A549 (cell line): ENCODE measurements around the gene GOLGA5. TPM values are rescaled to one million over a fixed set of nuclear protein-coding genes. Genes with fewer than 3 reads are reported as not detected.
A peak's percentile ranks its signal among the peaks of the same experiment; 100 is the strongest.

ENCODE experiments used
- ATAC-seq, 2 experiments: fragments of 200-7000 bp in 1 of 2; fragments of >200 bp in 1 of 2; cut with Nextera tagmentation in 1 of 2; cut with Tn5 transposase in 1 of 2; 3 replicates each; pipeline versions ENCODE4 v1.8.0 to v1.9.1; 2018 to 2020; ENCODE audit warnings: mild to moderate bottlenecking in 1 of 2, moderate library complexity in 1 of 2
- CTCF ChIA-PET: fragments of 300-600 bp; sonication (Branson Sonifier 250); formaldehyde crosslinking; extraction: SDS; loops from one replicate; lab custom pipeline; 2021; ENCODE audit warnings: antibody characterized with exemption, inconsistent platforms; lab: Yijun Ruan, JAX
- POLR2A ChIA-PET: fragments of 350-600 bp; formaldehyde crosslinking; extraction: SDS; loops from one replicate; lab custom pipeline; 2021; ENCODE audit warnings: antibody characterized with exemption, inconsistent platforms; lab: Yijun Ruan, JAX
- DNase-seq, 2 experiments: peaks; one replicate each; pipeline versions ENCODE4 v3.0.0 to v3.0.0-alpha.2; 2011 to 2016; ENCODE audit warnings: low read depth in 1 of 2, low spot score in 1 of 2
- FAIRE-seq: peaks from 2 replicates; lab custom pipeline; 2011; peaks lifted over from hg19 to GRCh38; lab: Jason Lieb, UNC
- H3K27ac ChIP-seq, 2 experiments: fragments of >200 bp; sonication (Bioruptor Twin); formaldehyde crosslinking; 3 replicates each; pipeline ENCODE4 v1.5.1; 2016 to 2017
- H3K4me1 ChIP-seq: fragments of >200 bp; sonication (Bioruptor Twin); formaldehyde crosslinking; 3 replicates; pipeline ENCODE4 v1.6.1; 2016
- H3K4me2 ChIP-seq: fragments of >200 bp; sonication (Bioruptor Twin); formaldehyde crosslinking; 3 replicates; pipeline ENCODE4 v1.6.1; 2016
- H3K4me3 ChIP-seq: fragments of >200 bp; sonication (Bioruptor Twin); formaldehyde crosslinking; 3 replicates; pipeline ENCODE4 v1.5.1; 2016
- H3K9me3 ChIP-seq: fragments of >200 bp; sonication (Bioruptor Twin); formaldehyde crosslinking; 3 replicates; pipeline ENCODE4 v1.6.1; 2016
- CBX2 ChIP-seq: fragments of 200-600 bp; sonication (generic); IDR thresholded peaks from 2 replicates; pipeline ENCODE4 v1.6.1; 2016; ENCODE audit warnings: low read depth, mild to moderate bottlenecking, borderline replicate concordance
- FOSL2 ChIP-seq, 2 experiments: fragments of 450-650 bp in 1 of 2; fragments of >200 bp in 1 of 2; sonication (Bioruptor Twin) in 1 of 2; formaldehyde crosslinking; IDR thresholded peaks; 2 replicates each; pipeline versions ENCODE4 v1.5.0 to v1.6.1; 2016 to 2020; ENCODE audit warnings: mild to moderate bottlenecking in 1 of 2, moderate library complexity in 1 of 2
- GATA3 ChIP-seq: IDR thresholded peaks from 2 replicates; pipeline ENCODE4 v1.6.1; 2012; ENCODE audit warnings: borderline replicate concordance
- HEYL ChIP-seq: fragments of 250-450 bp; sonication (Bioruptor Pico); IDR thresholded peaks from 2 replicates; pipeline ENCODE4 v1.8.0; 2021; ENCODE audit warnings: mild to moderate bottlenecking, moderate library complexity
- JUNB ChIP-seq: fragments of >200 bp; sonication (Bioruptor Twin); formaldehyde crosslinking; IDR thresholded peaks from 2 replicates; pipeline ENCODE4 v1.6.1; 2016
- KDM5A ChIP-seq: fragments of 200-600 bp; sonication (generic); IDR thresholded peaks from 2 replicates; pipeline ENCODE4 v1.6.1; 2016; ENCODE audit warnings: antibody characterized with exemption, mild to moderate bottlenecking
- MAFK ChIP-seq: fragments of 450-650 bp; IDR thresholded peaks from 2 replicates; pipeline ENCODE4 v1.6.1; 2014; ENCODE audit not compliant: partially characterized antibody
- RFX5 ChIP-seq: fragments of 450-650 bp; IDR thresholded peaks from 2 replicates; pipeline ENCODE4 v1.7.1; 2014; ENCODE audit warnings: antibody characterized with exemption, mild to moderate bottlenecking, moderate library complexity
- SMC3 ChIP-seq: fragments of >200 bp; sonication (Bioruptor Twin); formaldehyde crosslinking; IDR thresholded peaks from 3 replicates; pipeline ENCODE4 v1.6.1; 2018; ENCODE audit warnings: inconsistent platforms
- SREBF2 ChIP-seq: fragments of 450-650 bp; IDR thresholded peaks from 2 replicates; pipeline ENCODE4 v1.6.1; 2014; ENCODE audit warnings: mild to moderate bottlenecking, moderate library complexity
- ZC3H11A ChIP-seq: fragments of 450-650 bp; IDR thresholded peaks from 2 replicates; pipeline ENCODE4 v1.6.1; 2014; ENCODE audit warnings: antibody characterized with exemption, mild to moderate bottlenecking
- ZFP36 ChIP-seq: fragments of 450-650 bp; IDR thresholded peaks from 2 replicates; pipeline ENCODE4 v1.6.1; 2014; ENCODE audit warnings: borderline replicate concordance; ENCODE audit not compliant: partially characterized antibody
- WGBS: methylation state at CpG from one replicate; pipeline ENCODE4 v1.1.6; 2017; ENCODE audit errors: missing lambda C conversion rate; 5-methylcytosine and 5-hydroxymethylcytosine counted together
- polyA plus RNA-seq, 4 experiments: library from polyadenylated mRNA; depleted of rRNA in 3 of 4; stranded (reverse); fragments of >200 nt; fragmentation: RNase III in 1 of 4; extraction: RNeasy Plus Mini Kit Qiagen cat#74134 plus additional on column Dnase treatment in 1 of 4; gene quantifications; 2 replicates in 3 of 4; 3 replicates in 1 of 4; pipeline ENCODE4 v1.2.3, GENCODE V29; 2011 to 2017
- TF ChIP-seq, protein P1 (sequence below): fragments of 450-650 bp; IDR thresholded peaks from 2 replicates; pipeline ENCODE4 v1.6.1; 2014; ENCODE audit warnings: antibody characterized with exemption

GOLGA5 gene
- polyA plus RNA-seq, 2 of the 4 experiments (the other 2 are of a cell fraction): 31.9 to 53.8 TPM

DNA sequence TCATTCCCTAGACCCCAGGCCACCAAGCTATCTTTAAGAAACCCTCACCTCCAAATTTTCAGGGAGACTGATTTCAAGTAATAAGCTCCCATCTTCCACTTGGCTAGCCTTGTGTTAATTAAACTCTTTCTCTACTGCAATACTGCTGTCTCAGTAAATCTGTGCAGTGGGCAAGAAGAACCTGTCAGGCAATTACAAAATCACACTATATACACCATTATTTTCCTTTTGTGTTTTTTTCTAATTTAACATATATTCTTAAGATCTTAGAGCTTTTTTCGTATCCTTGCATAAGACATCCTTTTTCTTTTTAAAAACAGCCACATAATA, 7.7 kb upstream of the GOLGA5 start:
- TF ChIP-seq MAFK (peak; percentile 33), SREBF2 (no peak)
- no peak overlapping the region; the same call in 2 of the 3 replicates for H3K4me2 ChIP-seq
- H3K4me1 ChIP-seq: peaks cover 7% of the 10 kb centered on the region; the same call in 1 of the 3 replicates
- CTCF ChIA-PET: interaction anchor here (0.7 to 13.4 kb wide), 6 partner anchors 10 to 651 kb away, joined by 3 to 191 read pairs (median 4); no protein-coding TSS in a partner anchor
- peak overlapping the region; percentile 39 to 74; a peak in 4 of 6 replicates for H3K27ac ChIP-seq
- DNase-seq: no peak
- POLR2A ChIA-PET: no interaction called here
- H3K9me3 ChIP-seq: peaks cover 17% of the 10 kb centered on the region
- no peak overlapping the region for H3K4me3 ChIP-seq
- no peak for ATAC-seq
- WGBS: 88% methylated on average over 1 of the region's 1 CpG
- FAIRE-seq: no peak

DNA sequence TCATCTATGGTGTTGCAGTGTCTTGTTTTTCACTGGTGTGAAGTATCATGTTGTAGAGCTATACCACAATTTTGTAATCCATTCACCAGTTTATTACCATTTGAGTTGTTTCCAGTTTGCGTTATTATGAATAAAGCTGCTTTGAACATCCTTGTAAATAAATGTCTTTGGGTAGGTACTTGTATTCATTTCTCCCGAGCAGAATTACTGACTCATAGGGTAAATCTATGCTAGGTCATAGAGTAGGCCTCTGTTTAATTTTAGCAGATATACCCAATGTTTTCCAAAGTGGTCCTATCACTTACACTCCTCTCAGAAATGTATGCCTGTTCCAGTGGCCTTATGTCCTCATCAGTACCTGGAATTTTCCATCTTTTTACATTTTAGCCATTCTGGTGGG, 6.6 kb upstream of the GOLGA5 start:
- ChIA-PET POLR2A (no interaction called here), CTCF (interaction anchor here (0.5 to 13.4 kb wide), 3 partner anchors 15 to 133 kb away, joined by 3 to 191 read pairs (median 3); no protein-coding TSS in a partner anchor)
- ATAC-seq (no peak), FAIRE-seq (no peak), DNase-seq (no peak)
- Histone ChIP-seq H3K4me1 (peaks cover 7% of the 10 kb centered on the region; the same call in 1 of the 3 replicates), H3K4me3 (no peak overlapping the region), H3K27ac (no peak overlapping the region), H3K9me3 (peaks cover 17% of the 10 kb centered on the region), H3K4me2 (no peak overlapping the region)
- 71% methylated on average over 2 of the region's 2 CpGs for WGBS
- TF ChIP-seq ZC3H11A (no peak), ZFP36 (no peak)

DNA sequence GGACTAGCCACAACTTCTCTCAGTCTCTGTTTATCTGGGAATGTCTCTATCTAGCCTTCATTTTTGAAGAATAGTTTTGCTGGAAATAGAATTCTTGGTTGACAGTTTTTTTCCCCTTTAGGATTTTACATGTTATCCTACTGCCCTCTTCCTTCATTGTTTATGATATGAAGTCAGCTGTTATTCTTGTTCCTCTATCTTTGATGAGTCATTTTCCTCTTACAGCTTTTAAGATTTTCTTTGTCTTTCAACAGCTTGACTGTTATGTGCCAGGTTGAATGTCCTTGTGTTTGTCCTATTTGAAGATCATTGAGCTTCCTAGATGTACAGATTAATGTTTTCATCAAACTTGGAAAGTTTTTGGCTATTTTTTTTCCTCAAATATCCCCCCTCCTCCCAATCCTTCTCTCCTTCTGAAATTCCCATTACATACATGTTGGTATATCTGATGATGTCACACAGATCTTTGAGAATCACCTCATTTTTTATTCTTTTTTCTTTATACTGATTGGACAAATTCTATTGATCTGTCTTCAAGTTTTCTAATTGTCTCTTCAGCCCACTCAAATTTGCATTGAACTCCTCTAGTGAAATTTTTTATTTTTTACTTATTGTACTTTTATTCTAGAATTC, 4.5 kb upstream of the GOLGA5 start:
- DNase-seq: peak in 1 of 2 experiments; percentile 16
- CTCF ChIA-PET: interaction anchor here (1.4 to 13.4 kb wide), 2 partner anchors 74 to 99 kb away, joined by 3 to 191 read pairs; no protein-coding TSS in a partner anchor
- no peak overlapping the region for H3K27ac ChIP-seq

DNA sequence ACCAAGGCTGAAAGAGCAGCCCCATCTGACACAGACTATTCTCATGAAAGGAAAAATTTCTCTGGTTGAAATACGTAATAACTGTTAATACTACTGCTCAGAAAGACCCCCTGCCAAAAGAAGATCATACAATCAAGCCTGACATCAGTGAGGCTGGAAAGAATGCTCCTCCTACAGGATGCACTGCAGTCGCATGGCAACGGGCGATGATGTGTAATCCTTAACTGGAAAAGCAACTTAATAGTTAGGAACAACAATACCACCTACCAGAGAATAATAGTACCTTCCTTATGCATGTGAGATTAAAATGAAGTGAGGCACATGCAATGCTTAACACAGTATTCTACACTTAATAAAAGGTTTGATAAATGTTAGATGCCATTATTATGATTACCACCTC, 1.2 kb upstream of the GOLGA5 start:
- Histone ChIP-seq H3K4me3 (peak overlapping the region; percentile 50; the same call in 2 of the 3 replicates), H3K4me1 (peaks cover 20% of the 10 kb centered on the region), H3K27ac (peak overlapping the region; percentile 86 to 87), H3K4me2 (peak overlapping the region; percentile 80), H3K9me3 (peaks cover 17% of the 10 kb centered on the region)
- ATAC-seq (no peak), FAIRE-seq (no peak), DNase-seq (peak in 1 of 2 experiments; percentile 30)
- 57% methylated on average over 4 of the region's 4 CpGs for WGBS
- TF ChIP-seq, protein P1, sequence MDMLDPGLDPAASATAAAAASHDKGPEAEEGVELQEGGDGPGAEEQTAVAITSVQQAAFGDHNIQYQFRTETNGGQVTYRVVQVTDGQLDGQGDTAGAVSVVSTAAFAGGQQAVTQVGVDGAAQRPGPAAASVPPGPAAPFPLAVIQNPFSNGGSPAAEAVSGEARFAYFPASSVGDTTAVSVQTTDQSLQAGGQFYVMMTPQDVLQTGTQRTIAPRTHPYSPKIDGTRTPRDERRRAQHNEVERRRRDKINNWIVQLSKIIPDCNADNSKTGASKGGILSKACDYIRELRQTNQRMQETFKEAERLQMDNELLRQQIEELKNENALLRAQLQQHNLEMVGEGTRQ: no peak
- no peak for TF ChIP-seq GATA3
- no peak for TF ChIP-seq JUNB
- TF ChIP-seq CBX2: no peak
- peak; percentile 89 for TF ChIP-seq RFX5
- ChIA-PET POLR2A (interaction anchor here (1.5 to 1.6 kb wide), 2 partner anchors 15 to 44 kb away, joined by 3 to 6 read pairs; partner anchors contain the start of gene LGMN), CTCF (interaction anchor here (0.6 to 13.4 kb wide), 5 partner anchors 9 to 103 kb away, joined by 3 to 191 read pairs (median 3); no protein-coding TSS in a partner anchor)

More for the DNA sequence above, 4.5 kb upstream of the GOLGA5 start:
- peaks cover 16% of the 10 kb centered on the region for H3K4me1 ChIP-seq
- TF ChIP-seq FOSL2 (IDR thresholded peaks at IDR 0.05) (no peak), FOSL2 (CRISPR knock-in tag; IDR thresholded peaks at IDR 0.05) (peak; percentile 86), JUNB (no peak)
- TF ChIP-seq, all 56 proteins: peak for 1
- ATAC-seq: no peak
- Histone ChIP-seq H3K9me3 (peaks cover 17% of the 10 kb centered on the region), H3K4me2 (no peak overlapping the region), H3K4me3 (no peak overlapping the region)
- no peak for FAIRE-seq
- POLR2A ChIA-PET: interaction anchor here (2.1 kb wide), 1 partner anchor 41 kb away, joined by 6 read pairs; the partner anchor contains the start of gene LGMN

DNA sequence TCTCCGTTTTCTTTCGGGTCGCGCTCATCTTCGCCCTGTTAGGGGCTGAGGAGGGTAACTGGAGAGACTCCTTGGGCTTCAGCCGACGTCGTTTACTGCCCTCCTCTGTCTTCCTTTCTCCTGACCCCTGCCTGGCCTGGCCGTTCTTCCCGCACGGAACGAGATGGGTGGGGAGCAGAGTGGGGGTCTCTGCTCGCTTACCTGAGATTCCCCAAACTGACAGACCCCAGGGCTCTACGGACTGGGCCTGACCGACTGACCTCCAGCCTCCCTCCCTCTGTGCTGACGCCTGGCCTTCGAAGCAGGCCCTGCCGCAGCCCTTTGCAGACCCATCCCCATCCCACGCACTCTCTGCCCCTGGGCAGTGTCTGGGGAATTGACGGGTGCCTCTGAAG, 439 bp downstream of the GOLGA5 start:
- H3K27ac ChIP-seq: peak overlapping the region; percentile 94 to 98
- ChIA-PET POLR2A (interaction anchor here (0.6 to 1.6 kb wide), 6 partner anchors 10 to 688 kb away, joined by 3 to 6 read pairs (median 4); partner anchors contain the start of genes ATXN3, CPSF2, LGMN and NDUFB1), CTCF (interaction anchor here (0.9 to 1.6 kb wide), 2 partner anchors 74 to 87 kb away, joined by 3 read pairs; no protein-coding TSS in a partner anchor)
- TF ChIP-seq HEYL (no peak), KDM5A (no peak; the same call in 1 of the 2 replicates), RFX5 (no peak), SMC3 (no peak)
- ATAC-seq (peak; percentile 14 to 30; a peak in 5 of 6 replicates), DNase-seq (no peak), FAIRE-seq (no peak)
- peak overlapping the region; percentile 84 for H3K4me3 ChIP-seq
- peaks cover 20% of the 10 kb centered on the region for H3K4me1 ChIP-seq
- H3K9me3 ChIP-seq: peaks cover 3% of the 10 kb centered on the region; the same call in 2 of the 3 replicates
- peak overlapping the region; percentile 88 for H3K4me2 ChIP-seq
- 3% methylated on average over 12 of the region's 20 CpGs for WGBS
